Ishikawa (cell line): ENCODE measurements around the gene EEPD1.
A peak's percentile ranks its signal among the peaks of the same experiment; 100 is the strongest.

ENCODE experiments used
- CEBPB ChIP-seq: IDR thresholded peaks from 2 replicates; pipeline ENCODE4 v1.6.1; 2012
- CREB1 ChIP-seq: IDR thresholded peaks from 2 replicates; pipeline ENCODE4 v1.6.1; 2012; ENCODE audit warnings: low read depth
- EGR1 ChIP-seq: IDR thresholded peaks from 2 replicates; pipeline ENCODE4 v1.6.1; 2012
- EP300 ChIP-seq: IDR thresholded peaks from 2 replicates; pipeline ENCODE4 v1.6.1; 2012; ENCODE audit warnings: borderline replicate concordance
- FOXM1 ChIP-seq: IDR thresholded peaks from 2 replicates; pipeline ENCODE4 v1.6.1; 2012; ENCODE audit warnings: low read depth, borderline replicate concordance
- MAX ChIP-seq: IDR thresholded peaks from 2 replicates; pipeline ENCODE4 v1.6.1; 2012
- NFIC ChIP-seq: IDR thresholded peaks from 2 replicates; pipeline ENCODE4 v1.6.1; 2012
- RAD21 ChIP-seq: IDR thresholded peaks from 2 replicates; pipeline ENCODE4 v1.6.1; 2012; ENCODE audit warnings: low read depth
- REST ChIP-seq: IDR thresholded peaks from 2 replicates; pipeline ENCODE4 v1.6.1; 2012; ENCODE audit warnings: low read depth, mild to moderate bottlenecking
- TAF1 ChIP-seq: IDR thresholded peaks from 2 replicates; pipeline ENCODE4 v1.6.1; 2012; ENCODE audit warnings: low read depth, mild to moderate bottlenecking
- TCF12 ChIP-seq: IDR thresholded peaks from 2 replicates; pipeline ENCODE4 v1.6.1; 2012; ENCODE audit warnings: low read depth
- TEAD4 ChIP-seq: IDR thresholded peaks from 2 replicates; pipeline ENCODE4 v1.6.1; 2012
- USF1 ChIP-seq: IDR thresholded peaks from 2 replicates; pipeline ENCODE4 v1.6.1; 2012
- YY1 ChIP-seq: IDR thresholded peaks from 2 replicates; pipeline ENCODE4 v1.6.1; 2012; ENCODE audit warnings: low read depth
- ZBTB7A ChIP-seq: IDR thresholded peaks from 2 replicates; pipeline ENCODE4 v1.6.1; 2012; ENCODE audit warnings: low read depth

The EEPD1 gene

GRCh38 chr7:36253699-36254098 lies 100.6 kb downstream of the EEPD1 start:
- TF ChIP-seq FOXM1, result no peak
- no peak for TF ChIP-seq REST

- 0 out of 2 replicates have a peak, but pooled peaks have one; percentile 22 for TF ChIP-seq RAD21
Observed at GRCh38 chr7:36258510-36259259, 105.6 kb downstream of the EEPD1 start.

GRCh38 chr7:36260481-36260880 lies 107.4 kb downstream of the EEPD1 start:
- TF ChIP-seq CEBPB, result no peak
- TF ChIP-seq EGR1, result no peak
- TF ChIP-seq USF1, result no peak
- TF ChIP-seq TEAD4, result no peak
- no peak for TF ChIP-seq ZBTB7A
- TF ChIP-seq TAF1, result no peak
- TF ChIP-seq REST, result no peak
- TF ChIP-seq TCF12, result no peak
- no peak for TF ChIP-seq FOXM1
- TF ChIP-seq RAD21, result no peak
- TF ChIP-seq YY1, result no peak
- TF ChIP-seq MAX, result no peak
- no peak for TF ChIP-seq CREB1
- no peak for TF ChIP-seq EP300
- no peak for TF ChIP-seq NFIC

GRCh38 chr7:36261019-36261754 lies 108.1 kb downstream of the EEPD1 start:
- TF ChIP-seq EP300 (no peak), EGR1 (peak; percentile 30; the same call in 1 of the 2 replicates), CREB1 (no peak)

- TF ChIP-seq NFIC, result peak; percentile 22; the same call in 1 of the 2 replicates
- no peak for TF ChIP-seq EP300
- TF ChIP-seq TCF12, result no peak
- TF ChIP-seq TAF1, result no peak
Observed at GRCh38 chr7:36262309-36263094, 109.4 kb downstream of the EEPD1 start.

GRCh38 chr7:36263095-36263484 lies 110.0 kb downstream of the EEPD1 start:
- no peak for TF ChIP-seq CEBPB

- TF ChIP-seq TAF1, result no peak
- no peak for TF ChIP-seq EGR1
- no peak for TF ChIP-seq MAX
- TF ChIP-seq REST, result no peak
- no peak for TF ChIP-seq YY1
- no peak for TF ChIP-seq FOXM1
- TF ChIP-seq ZBTB7A, result no peak
- no peak for TF ChIP-seq CEBPB
- no peak for TF ChIP-seq TEAD4
- TF ChIP-seq NFIC, result no peak
- no peak for TF ChIP-seq RAD21
Observed at GRCh38 chr7:36264123-36264801, 111.2 kb downstream of the EEPD1 start.
